PFSK-1 (cell line): Measurements from ENCODE around the gene NKAIN2.

ENCODE experiments used
- FOXP2 ChIP-seq: optimal IDR thresholded peaks from 2 replicates; pipeline ENCODE3; 2011; ENCODE audit warnings: borderline replicate concordance, control low read depth, inconsistent platforms; ENCODE audit not compliant: insufficient read depth; ENCODE audit errors: extremely low read length, extremely low read depth
- POLR2AphosphoS5 ChIP-seq: IDR thresholded peaks from 2 replicates; pipeline ENCODE4 v1.6.1; 2012; ENCODE audit warnings: low read depth, mild to moderate bottlenecking, control low read depth, low read length, moderate library complexity
- SIN3A ChIP-seq: IDR thresholded peaks from 2 replicates; pipeline ENCODE4 v1.6.1; 2012; ENCODE audit warnings: mild to moderate bottlenecking, low read length, moderate library complexity, borderline replicate concordance; ENCODE audit not compliant: insufficient read depth
- TAF1 ChIP-seq: IDR thresholded peaks from 2 replicates; pipeline ENCODE4 v1.6.1; 2012; ENCODE audit warnings: low read length, control low read depth, borderline replicate concordance; ENCODE audit not compliant: insufficient read depth
- TF ChIP-seq, protein P1 (sequence below), 2 experiments: IDR thresholded peaks; 2 replicates each; pipeline versions ENCODE4 v1.6.1 to v1.8.0; 2011 to 2012; ENCODE audit warnings: low read depth in 2 of 2, low read length in 2 of 2, control low read depth in 1 of 2, inconsistent platforms in 1 of 2, mild to moderate bottlenecking in 1 of 2, moderate library complexity in 1 of 2; ENCODE audit not compliant: insufficient read depth in 1 of 2

NKAIN2 gene

DNA sequence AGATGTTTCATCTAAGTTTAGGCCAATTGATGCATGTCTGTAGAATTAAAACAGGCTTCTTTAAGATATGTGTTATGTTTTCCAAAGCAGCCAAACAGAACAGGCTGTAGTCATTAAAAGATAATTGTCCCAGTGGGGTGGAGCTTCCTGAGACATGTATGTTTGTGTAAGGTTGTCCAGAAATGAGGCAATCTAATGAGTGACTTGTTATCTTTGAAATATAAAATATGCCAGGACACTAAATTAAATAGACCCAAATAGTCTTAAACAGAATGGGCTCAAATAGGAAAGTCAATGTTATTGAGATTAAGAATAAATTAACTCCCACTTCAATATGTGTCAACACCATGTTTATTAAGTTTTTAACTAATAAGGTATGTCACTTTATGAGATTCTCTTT lies 953.9 kb downstream of the NKAIN2 start:
- no peak for TF ChIP-seq POLR2AphosphoS5
- TF ChIP-seq, protein P1, sequence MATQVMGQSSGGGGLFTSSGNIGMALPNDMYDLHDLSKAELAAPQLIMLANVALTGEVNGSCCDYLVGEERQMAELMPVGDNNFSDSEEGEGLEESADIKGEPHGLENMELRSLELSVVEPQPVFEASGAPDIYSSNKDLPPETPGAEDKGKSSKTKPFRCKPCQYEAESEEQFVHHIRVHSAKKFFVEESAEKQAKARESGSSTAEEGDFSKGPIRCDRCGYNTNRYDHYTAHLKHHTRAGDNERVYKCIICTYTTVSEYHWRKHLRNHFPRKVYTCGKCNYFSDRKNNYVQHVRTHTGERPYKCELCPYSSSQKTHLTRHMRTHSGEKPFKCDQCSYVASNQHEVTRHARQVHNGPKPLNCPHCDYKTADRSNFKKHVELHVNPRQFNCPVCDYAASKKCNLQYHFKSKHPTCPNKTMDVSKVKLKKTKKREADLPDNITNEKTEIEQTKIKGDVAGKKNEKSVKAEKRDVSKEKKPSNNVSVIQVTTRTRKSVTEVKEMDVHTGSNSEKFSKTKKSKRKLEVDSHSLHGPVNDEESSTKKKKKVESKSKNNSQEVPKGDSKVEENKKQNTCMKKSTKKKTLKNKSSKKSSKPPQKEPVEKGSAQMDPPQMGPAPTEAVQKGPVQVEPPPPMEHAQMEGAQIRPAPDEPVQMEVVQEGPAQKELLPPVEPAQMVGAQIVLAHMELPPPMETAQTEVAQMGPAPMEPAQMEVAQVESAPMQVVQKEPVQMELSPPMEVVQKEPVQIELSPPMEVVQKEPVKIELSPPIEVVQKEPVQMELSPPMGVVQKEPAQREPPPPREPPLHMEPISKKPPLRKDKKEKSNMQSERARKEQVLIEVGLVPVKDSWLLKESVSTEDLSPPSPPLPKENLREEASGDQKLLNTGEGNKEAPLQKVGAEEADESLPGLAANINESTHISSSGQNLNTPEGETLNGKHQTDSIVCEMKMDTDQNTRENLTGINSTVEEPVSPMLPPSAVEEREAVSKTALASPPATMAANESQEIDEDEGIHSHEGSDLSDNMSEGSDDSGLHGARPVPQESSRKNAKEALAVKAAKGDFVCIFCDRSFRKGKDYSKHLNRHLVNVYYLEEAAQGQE (IDR thresholded peaks at IDR 0.05; ENCODE audit: insufficient read depth in 1 of 2, low read depth in 2 of 2, low read length in 2 of 2): no peak
- TF ChIP-seq SIN3A: no peak
- no peak for TF ChIP-seq TAF1
- no peak for TF ChIP-seq FOXP2

DNA sequence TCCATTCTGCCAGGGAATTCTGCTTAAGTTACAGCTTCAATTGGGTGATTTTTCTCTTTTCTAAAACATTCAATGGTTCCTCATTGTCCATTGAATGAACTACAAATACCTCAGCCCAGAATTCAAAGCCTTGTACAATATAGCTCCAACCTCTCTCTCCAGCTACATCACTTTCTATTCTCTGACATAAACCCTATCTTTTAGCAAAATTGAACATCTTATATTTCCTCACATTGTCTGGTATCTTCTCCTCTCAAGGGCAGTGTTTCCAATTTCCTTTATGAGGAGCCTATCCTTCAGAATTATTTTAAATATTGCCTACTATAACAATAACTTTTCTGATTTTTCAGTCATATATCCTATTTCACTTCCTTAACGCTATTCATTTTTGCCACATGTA lies 955.0 kb downstream of the NKAIN2 start:
- TF ChIP-seq POLR2AphosphoS5 (no peak), SIN3A (no peak), TAF1 (no peak), FOXP2 (no peak)
- TF ChIP-seq, protein P1 (IDR thresholded peaks at IDR 0.05; ENCODE audit: insufficient read depth in 1 of 2, low read depth in 2 of 2, low read length in 2 of 2): no peak

DNA sequence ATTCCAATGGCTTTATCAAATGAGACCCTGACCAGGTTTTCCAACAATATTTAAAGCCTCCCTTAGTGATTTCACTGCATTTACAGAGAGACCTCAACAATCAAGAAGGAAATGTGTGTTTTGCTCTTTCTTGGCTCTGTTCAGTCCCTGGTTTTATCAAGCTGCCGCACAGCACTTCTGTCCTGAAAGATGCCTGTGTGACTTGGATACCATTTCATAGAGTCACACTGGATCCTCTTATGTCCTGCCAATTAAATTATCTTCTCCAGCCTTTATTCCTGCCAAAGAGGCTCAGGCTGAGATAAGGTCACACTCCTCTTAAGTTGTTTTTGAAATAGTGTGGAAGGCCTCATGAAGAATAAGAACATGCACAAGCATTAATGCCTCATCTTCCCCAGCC lies 961.6 kb downstream of the NKAIN2 start:
- TF ChIP-seq POLR2AphosphoS5 (no peak), TAF1 (no peak), FOXP2 (no peak), SIN3A (no peak)
- TF ChIP-seq, protein P1 (IDR thresholded peaks at IDR 0.05; ENCODE audit: insufficient read depth in 1 of 2, low read depth in 2 of 2, low read length in 2 of 2): no peak

GRCh38 chr6:124768224-124768623 lies 964.6 kb downstream of the NKAIN2 start:
- TF ChIP-seq FOXP2 (no peak), TAF1 (no peak), POLR2AphosphoS5 (no peak), SIN3A (no peak)
- TF ChIP-seq, protein P1 (IDR thresholded peaks at IDR 0.05; ENCODE audit: insufficient read depth in 1 of 2, low read depth in 2 of 2, low read length in 2 of 2): no peak
